CD4-positive, alpha-beta T cell treated with Interleukin-17A for 4 hours (primary cell): ENCODE results near the gene AGAP9.
"Not testable (repeated sequence)": the region's sequence is repeated elsewhere in the genome, so short reads cannot be mapped to it uniquely, and the experiment has no call there.

Experiments used
- DNase-seq: peaks from one replicate; pipeline ENCODE4 v3.0.0-alpha.2; 2020; ENCODE audit warnings: mixed read lengths

AGAP9 gene

GRCh38 chr10:47523475-47523874, at the start of gene AGAP9:
Gene AGAP9 (minus strand): TSS chr10:47523638. CDS start chr10:47523526, 112 bp downstream.
- not testable (repeated sequence) for DNase-seq

GRCh38 chr10:47571138-47571912, 47.9 kb upstream of the AGAP9 start:
- DNase-seq = not testable (repeated sequence)

- not testable (repeated sequence) for DNase-seq
These were observed 43.3 kb upstream of the AGAP9 start for GRCh38 chr10:47566757-47567156.

DNA sequence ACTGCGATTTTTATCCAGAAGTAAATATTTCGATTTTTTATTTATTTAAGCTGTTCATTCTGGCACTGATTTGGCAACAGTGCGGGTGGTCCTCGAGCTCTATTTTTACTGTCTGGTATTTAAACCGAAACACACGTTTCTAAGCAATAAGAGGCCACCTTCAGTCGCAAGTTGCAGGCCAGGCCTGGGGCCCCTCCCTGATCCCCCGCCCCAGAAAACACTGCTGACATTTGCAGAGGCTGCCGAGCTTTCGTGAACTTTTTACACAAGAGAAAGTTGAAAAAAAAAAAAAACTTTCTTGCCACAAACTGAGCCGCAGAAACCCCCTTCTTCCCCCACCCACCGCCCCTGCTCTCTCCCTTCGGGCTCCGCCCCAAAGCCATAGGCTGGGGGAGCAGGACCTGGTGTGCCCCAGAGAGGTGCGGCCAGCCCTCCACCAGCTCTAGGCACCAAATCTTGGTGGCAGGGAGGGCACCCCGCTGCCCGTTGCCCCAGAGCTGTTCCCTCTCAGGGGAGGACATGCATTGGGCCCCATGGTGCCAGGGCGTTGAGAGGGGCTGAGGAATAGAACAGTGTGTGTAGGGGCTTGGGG, 42.8 kb upstream of the AGAP9 start:
- not testable (repeated sequence) for DNase-seq

GRCh38 chr10:47565517-47565920, 42.1 kb upstream of the AGAP9 start:
- DNase-seq = not testable (repeated sequence)

- not testable (repeated sequence) for DNase-seq
These were observed 41.5 kb upstream of the AGAP9 start for GRCh38 chr10:47564953-47565352.

- not testable (repeated sequence) for DNase-seq
These were observed 40.9 kb upstream of the AGAP9 start for GRCh38 chr10:47564318-47564717.

DNA sequence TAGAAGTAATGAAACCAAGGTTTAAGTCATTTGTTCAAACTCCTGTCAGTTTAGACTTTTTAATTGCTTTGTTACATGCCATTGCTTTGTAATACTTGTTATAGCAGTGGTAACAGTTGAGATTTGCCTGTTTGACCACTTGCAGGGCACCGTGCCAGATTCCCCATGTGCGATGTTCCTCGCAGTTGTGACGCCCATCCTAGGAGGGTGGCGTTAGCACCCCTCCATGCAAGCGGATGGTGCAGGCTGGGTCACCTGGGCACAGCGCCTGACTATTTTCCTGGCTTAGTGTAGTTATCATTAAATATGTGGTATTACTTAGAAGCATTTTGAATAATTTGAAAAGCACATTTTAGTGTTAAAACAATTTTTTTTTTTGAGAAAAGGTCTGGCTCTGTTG, 37.0 kb upstream of the AGAP9 start:
- DNase-seq = not testable (repeated sequence)

DNA sequence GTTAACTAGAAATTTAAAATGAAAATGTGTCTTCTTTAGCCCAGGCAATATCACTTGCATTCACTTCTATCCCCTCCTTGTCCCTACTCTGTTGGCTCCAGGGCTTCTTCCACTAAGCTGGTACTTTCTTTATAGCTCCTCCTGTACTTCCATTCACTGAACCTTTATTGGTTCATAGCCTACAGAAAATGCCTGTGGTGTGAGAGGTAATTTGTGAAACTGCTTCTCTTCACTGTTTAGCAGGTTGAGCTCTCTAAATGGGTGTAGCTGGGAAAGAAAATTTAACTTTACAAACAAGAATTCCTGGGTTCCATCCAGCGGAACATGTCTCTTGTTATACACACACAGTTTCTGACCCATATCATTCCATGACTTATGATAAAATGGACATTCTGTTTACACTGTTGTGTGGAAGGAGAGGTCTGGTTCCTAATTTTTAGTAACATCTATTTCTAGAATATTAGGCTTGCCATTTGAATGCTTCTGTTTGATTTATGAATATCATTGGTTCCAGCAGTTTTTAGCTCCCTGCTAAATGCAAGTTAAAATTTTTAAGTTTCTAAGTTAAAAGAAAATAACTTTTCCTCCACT, 36.4 kb upstream of the AGAP9 start:
- DNase-seq = not testable (repeated sequence)

GRCh38 chr10:47558109-47558508, 34.7 kb upstream of the AGAP9 start:
- DNase-seq = not testable (repeated sequence)

DNA sequence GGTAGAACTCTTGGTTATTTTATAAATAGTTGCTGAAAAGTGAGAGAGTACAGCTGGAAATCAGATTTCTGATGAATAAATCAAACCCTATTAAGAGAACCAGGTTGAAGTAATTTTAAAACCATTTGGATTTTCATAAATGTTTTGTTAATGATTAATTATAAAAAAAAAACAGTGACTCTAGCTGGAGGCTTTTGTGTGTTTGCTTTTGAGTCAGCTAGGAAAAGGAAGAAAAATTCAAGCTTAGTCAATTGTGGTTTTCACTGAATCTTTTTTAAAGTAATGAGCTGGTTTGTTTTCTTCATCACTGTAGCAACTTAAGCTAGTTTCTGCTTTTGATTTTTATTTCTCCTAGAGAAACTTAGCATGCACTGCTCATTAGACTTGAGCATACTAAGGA, 34.2 kb upstream of the AGAP9 start:
- not testable (repeated sequence) for DNase-seq

GRCh38 chr10:47555334-47555733, 31.9 kb upstream of the AGAP9 start:
- DNase-seq = not testable (repeated sequence)

DNA sequence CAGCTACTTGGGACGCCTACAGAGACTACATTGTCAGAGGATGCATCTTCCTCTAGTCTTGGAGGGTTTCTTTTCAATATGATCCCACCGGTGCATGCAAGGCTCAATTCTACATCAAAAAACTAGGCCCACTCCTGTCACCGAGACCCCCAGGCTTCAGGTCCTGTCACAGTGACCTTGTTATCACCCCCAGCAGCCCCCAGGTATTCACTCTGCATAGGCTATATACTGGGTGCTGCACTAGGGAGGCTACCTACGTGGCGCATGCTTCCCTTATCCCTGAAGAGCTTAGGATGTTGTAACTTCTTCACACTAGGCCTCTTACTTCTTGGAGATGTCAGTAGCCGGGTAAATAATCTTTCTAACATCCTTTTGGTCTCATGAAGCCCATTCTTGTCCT, 31.1 kb upstream of the AGAP9 start:
- DNase-seq = not testable (repeated sequence)

DNA sequence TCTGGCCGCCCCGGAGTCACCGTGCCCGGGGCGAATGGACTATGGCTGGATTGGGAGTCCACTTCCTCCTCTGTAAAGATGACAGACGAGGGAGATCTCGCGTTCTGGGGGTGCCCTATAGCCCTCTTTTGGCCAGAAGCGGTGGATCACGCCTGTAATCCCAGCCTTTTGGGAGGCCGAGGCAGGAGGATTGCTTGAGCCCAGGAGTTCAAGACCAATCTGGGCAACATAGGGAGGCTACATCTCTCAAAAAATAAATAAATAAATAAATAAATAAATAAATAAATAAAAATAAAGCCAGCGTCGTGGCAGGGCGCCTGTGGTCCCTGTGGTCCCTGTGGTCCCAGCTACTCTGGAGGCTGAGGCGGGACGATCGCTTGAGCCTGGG, 30.4 kb upstream of the AGAP9 start:
- DNase-seq = peak; percentile 4

GRCh38 chr10:47553214-47553859, 29.9 kb upstream of the AGAP9 start:
- DNase-seq = peak; percentile 73

GRCh38 chr10:47552719-47553118, 29.3 kb upstream of the AGAP9 start:
- peak; percentile 52 for DNase-seq

DNA sequence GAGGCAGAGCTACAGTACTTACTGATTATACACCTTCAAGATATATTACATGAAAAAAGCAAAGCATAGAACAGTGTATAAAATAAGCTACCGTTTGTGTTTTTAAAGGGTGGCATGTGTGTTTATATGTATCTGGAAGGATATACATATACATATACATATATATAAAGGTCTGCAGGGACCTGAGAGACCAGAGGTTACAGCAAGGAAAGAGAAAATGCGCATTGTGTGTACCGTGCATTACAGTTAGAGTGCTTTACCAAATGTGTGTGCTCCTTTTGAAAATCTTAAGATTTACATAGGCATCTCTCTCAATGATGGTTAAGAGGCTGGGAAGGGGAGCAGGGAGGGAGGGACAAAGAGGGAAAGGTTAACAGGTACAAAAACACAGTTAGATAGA, 23.8 kb upstream of the AGAP9 start:
- DNase-seq = not testable (repeated sequence)

GRCh38 chr10:47536430-47536829, 13.0 kb upstream of the AGAP9 start:
- not testable (repeated sequence) for DNase-seq

DNA sequence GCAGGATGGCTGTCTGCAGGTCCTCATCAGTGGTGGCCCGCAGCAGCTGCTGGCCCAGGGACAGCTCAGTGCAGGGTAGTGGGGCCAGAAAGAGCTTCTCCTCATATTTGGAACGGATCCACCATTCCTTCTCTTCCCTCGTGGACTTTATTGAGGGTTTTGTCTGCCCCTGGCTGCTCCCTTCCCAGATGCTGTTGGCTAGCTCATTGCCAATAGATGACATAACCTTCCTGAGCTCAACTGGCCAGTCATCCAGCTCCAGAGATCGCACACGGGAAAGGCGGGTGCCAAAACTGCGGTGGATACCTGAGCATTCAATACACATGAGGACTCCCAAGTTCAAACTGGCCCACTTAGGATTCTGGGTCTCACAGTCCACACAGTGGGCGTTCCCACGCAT, 21.1 kb downstream of the AGAP9 start:
- DNase-seq = not testable (repeated sequence)

DNA sequence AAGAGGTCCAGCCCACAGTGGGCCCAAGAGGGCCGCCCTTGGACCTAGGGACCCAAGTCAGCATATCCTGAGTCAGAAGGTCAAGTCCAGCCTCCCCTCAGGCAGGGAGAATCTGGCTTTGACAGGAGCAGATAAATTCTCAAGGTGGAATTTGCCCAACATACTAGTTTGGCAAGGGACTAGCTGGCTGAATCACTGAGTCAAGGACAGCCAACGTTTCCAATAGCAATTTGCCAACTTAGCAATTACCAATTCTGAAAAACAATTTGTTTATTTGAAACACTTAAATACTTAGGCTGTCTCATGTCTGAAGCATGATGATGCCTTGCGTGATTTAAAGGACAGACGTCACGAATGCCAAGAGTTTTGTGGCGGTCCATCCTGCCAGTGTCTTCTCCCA, 29.2 kb downstream of the AGAP9 start:
- not testable (repeated sequence) for DNase-seq

DNA sequence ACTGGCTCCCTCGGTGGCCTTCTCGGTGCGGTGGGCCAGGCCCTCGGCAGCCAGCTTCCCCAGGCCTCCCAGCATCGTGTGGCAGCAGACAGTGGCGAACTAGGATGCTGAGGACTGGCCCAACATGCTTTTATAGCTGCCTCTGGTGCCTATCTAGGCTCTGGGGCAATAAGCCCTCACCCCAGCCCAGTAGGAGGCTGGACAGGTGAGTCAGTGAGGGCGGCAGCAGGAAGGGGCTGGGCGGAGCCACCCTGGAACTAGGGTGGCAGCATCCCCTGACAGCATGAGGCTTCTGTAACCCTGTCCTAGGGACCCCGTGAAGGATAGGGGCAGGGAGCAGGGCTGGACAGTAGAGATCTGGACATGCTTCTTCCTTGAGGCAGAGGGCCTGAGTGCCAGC, 31.8 kb downstream of the AGAP9 start, which contains the start of gene FAM25G:
Gene FAM25G, minus strand, starts transcription at position 101 of the 400 bp plus-strand sequence. Its CDS starts 26 bp downstream, at position 75.
- DNase-seq = not testable (repeated sequence)

DNA sequence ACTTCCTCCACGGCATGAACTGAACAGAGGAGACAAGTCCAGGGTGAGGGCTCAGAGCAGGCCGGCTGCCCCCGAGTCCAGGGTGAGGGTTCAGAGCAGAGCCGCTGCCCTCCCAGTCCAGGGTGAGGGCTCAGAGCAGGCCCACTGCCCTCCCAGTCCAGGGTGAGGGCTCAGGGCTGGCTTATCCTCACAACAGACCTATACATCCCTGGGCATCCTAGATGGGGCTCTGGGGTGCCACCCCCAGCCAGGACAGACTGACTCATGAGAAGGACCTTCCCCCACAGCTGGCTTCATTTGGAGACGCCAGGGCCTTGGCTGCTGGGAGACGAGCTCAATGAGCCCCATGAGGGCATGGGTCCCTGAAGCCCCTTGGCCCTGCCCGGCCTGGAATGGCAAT, 33.8 kb downstream of the AGAP9 start:
- not testable (repeated sequence) for DNase-seq

- DNase-seq = not testable (repeated sequence)
These were observed 37.5 kb downstream of the AGAP9 start for GRCh38 chr10:47485943-47486342.
